T-cell (primary cell): ENCODE data around the gene PKDREJ. TPM values are rescaled to one million over a fixed set of nuclear protein-coding genes. Genes with fewer than 3 reads are reported as not detected.

Source experiments
- ATAC-seq, 4 experiments: fragments of 200-7000 bp in 3 of 4; fragments of 150-1000 bp in 1 of 4; cut with Tn5 transposase; replicated peaks in 1 of 4; 1 replicate in 3 of 4; 2 replicates in 1 of 4; pipeline ENCODE4 v1.10.0; 2021; ENCODE audit warnings: moderate library complexity in 3 of 4, mild to moderate bottlenecking in 2 of 4, moderate number of reproducible peaks in 1 of 4
- CTCF ChIA-PET, 2 donors: fragments of 300-600 bp; sonication (Branson Sonifier 250); formaldehyde crosslinking; loops; one replicate each; lab custom pipeline; 2022; ENCODE audit warnings: antibody characterized with exemption in 2 of 2; lab: Charles Lee
- POLR2A ChIA-PET, 2 donors: fragments of 300-600 bp; sonication (Branson Sonifier 250); formaldehyde crosslinking; loops; one replicate each; lab custom pipeline; 2022; ENCODE audit warnings: antibody characterized with exemption in 2 of 2; lab: Charles Lee
- DNase-seq, 35 experiments: peaks; one replicate each; pipeline versions ENCODE4 v3.0.0 to v3.0.0-alpha.2; 2013 to 2023
- H3K27ac ChIP-seq: one replicate; pipeline ENCODE4 v1.5.1; 2013; ENCODE audit warnings: low read length
- H3K27me3 ChIP-seq, 2 experiments: replicated peaks in 1 of 2; 1 replicate in 1 of 2; 2 replicates in 1 of 2; pipeline versions ENCODE4 v1.6.1 to v1.7.0; 2013; ENCODE audit warnings: low read length in 1 of 2, mixed read lengths in 1 of 2; ENCODE audit not compliant: control insufficient read depth in 2 of 2, insufficient read depth in 2 of 2; ENCODE audit errors: extremely low read depth in 1 of 2
- H3K36me3 ChIP-seq, 2 donors: 1 replicate in 1 of 2; 2 replicates in 1 of 2; pipeline versions ENCODE4 v1.6.1 to v1.7.0; 2013; ENCODE audit warnings: low read length in 1 of 2; ENCODE audit not compliant: control insufficient read depth in 2 of 2, insufficient read depth in 1 of 2; ENCODE audit errors: extremely low read depth in 1 of 2
- H3K4me1 ChIP-seq, 2 experiments: 1 replicate in 1 of 2; 2 replicates in 1 of 2; pipeline versions ENCODE4 v1.6.1 to v1.7.0; 2013; ENCODE audit warnings: low read length in 2 of 2, mixed read lengths in 1 of 2; ENCODE audit not compliant: insufficient read depth in 2 of 2, control insufficient read depth in 1 of 2; ENCODE audit errors: extremely low read depth in 1 of 2
- H3K4me3 ChIP-seq, 2 donors: 1 replicate in 1 of 2; 2 replicates in 1 of 2; pipeline versions ENCODE4 v1.5.1 to v1.7.0; 2013; ENCODE audit warnings: mild to moderate bottlenecking in 2 of 2, low read length in 1 of 2, moderate library complexity in 1 of 2; ENCODE audit not compliant: control insufficient read depth in 1 of 2; ENCODE audit errors: extremely low read depth in 1 of 2
- H3K9me3 ChIP-seq: 2 replicates; pipeline ENCODE4 v1.7.0; 2013
- H3K27ac Mint-ChIP-seq, 2 donors: one replicate each; pipeline ENCODE4 v1.8.0; 2020 to 2021; ENCODE audit warnings: mild to moderate bottlenecking in 2 of 2, mixed read lengths in 2 of 2
- H3K27me3 Mint-ChIP-seq, 2 donors: one replicate each; pipeline ENCODE4 v1.8.0; 2021 to 2022; ENCODE audit warnings: mixed read lengths in 2 of 2
- H3K36me3 Mint-ChIP-seq: one replicate; pipeline ENCODE4 v1.8.0; 2021; ENCODE audit warnings: mixed read lengths
- H3K4me1 Mint-ChIP-seq, 3 donors: one replicate each; pipeline ENCODE4 v1.8.0; 2020 to 2022; ENCODE audit warnings: mixed read lengths in 3 of 3, mild to moderate bottlenecking in 1 of 3
- H3K4me3 Mint-ChIP-seq, 3 donors: one replicate each; pipeline ENCODE4 v1.8.0; 2020 to 2022; ENCODE audit warnings: mild to moderate bottlenecking in 3 of 3, mixed read lengths in 3 of 3, moderate library complexity in 3 of 3
- H3K9me3 Mint-ChIP-seq, 3 donors: one replicate each; pipeline ENCODE4 v1.8.0; 2020 to 2022; ENCODE audit warnings: mixed read lengths in 3 of 3
- WGBS: methylation state at CpG from one replicate; pipeline ENCODE4 v1.1.5; 2013; ENCODE audit warnings: missing lambda C conversion rate; ENCODE audit not compliant: insufficient coverage; 5-methylcytosine and 5-hydroxymethylcytosine counted together
- total RNA-seq, 35 experiments: library from RNA in 6 of 35; stranded (reverse) in 6 of 35; fragments of 120-200 nt in 1 of 35; gene quantifications; one replicate each; pipeline versions ENCODE4 v1.2.1 to v1.2.4 and lab custom pipeline; 2013 to 2026

The PKDREJ gene
- total RNA-seq, 5 donors from 2014 or later (not counting 1 experiment from before 2014, with no cell fraction given), result not detected

- H3K27me3 Mint-ChIP-seq, result no peaks in the 10 kb centered on the region
- POLR2A ChIA-PET, result no interaction called here
Observed at GRCh38 chr22:46244771-46245170, 18.4 kb downstream of the PKDREJ start.

DNA sequence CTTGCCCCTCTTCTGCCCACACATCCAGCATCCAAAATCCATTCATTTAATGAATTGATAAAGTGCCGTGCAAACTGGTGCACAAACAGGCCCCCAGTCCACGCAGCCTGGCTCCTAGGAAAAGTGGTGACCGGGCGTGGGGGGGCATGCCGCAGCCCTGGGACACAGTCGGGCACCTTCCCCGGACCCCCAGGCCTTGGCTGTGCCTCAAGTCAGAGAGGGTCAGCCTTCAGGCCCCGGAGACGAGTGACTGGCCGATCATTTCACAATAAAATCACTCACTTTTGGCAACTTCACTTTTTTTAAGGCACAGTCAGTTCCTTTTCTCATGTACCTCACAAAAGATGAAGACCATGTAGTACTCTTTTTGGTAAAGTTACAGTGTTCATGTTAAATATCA is 21.1 kb downstream of the PKDREJ start:
- no peak overlapping the region for H3K4me3 ChIP-seq
- ChIA-PET CTCF (no interaction called here), POLR2A (no interaction called here)
- Mint-ChIP-seq H3K36me3 (peaks cover 17% of the 10 kb centered on the region), H3K4me1 (peaks cover 22 to 23% (median 23%) of the 10 kb centered on the region in 3 donors), H3K4me3 (no peak overlapping the region), H3K9me3 (no peaks in the 10 kb centered on the region), H3K27ac (no peak overlapping the region), H3K27me3 (no peaks in the 10 kb centered on the region)
- H3K27ac ChIP-seq, result no peak overlapping the region
- 97% methylated on average over 9 of the region's 10 CpGs for WGBS
- H3K36me3 ChIP-seq, result peaks cover 6 to 23% of the 10 kb centered on the region in 2 donors
- no peaks in the 10 kb centered on the region for H3K9me3 ChIP-seq
- DNase-seq (no peak), ATAC-seq (no peak)
- H3K27me3 ChIP-seq, result no peaks in the 10 kb centered on the region
- peaks cover 14 to 22% of the 10 kb centered on the region in 2 experiments for H3K4me1 ChIP-seq

More at GRCh38 chr22:46244771-46245170, 18.4 kb downstream of the PKDREJ start:
- Histone ChIP-seq H3K27me3 (no peaks in the 10 kb centered on the region), H3K36me3 (peaks cover 6 to 26% of the 10 kb centered on the region in 2 donors), H3K4me3 (no peak overlapping the region), H3K9me3 (no peaks in the 10 kb centered on the region), H3K27ac (no peak overlapping the region), H3K4me1 (peaks cover 9 to 29% of the 10 kb centered on the region in 2 experiments)
- H3K9me3 Mint-ChIP-seq, result no peaks in the 10 kb centered on the region
- peaks cover 9% of the 10 kb centered on the region for H3K36me3 Mint-ChIP-seq
- no peak overlapping the region for H3K4me3 Mint-ChIP-seq
- CTCF ChIA-PET, result no interaction called here
- H3K4me1 Mint-ChIP-seq, result peaks cover 22 to 30% (median 24%) of the 10 kb centered on the region in 3 donors
- no peak overlapping the region for H3K27ac Mint-ChIP-seq
- ATAC-seq (no peak), DNase-seq (no peak)
- 97% methylated on average over 9 of the region's 9 CpGs for WGBS

DNA sequence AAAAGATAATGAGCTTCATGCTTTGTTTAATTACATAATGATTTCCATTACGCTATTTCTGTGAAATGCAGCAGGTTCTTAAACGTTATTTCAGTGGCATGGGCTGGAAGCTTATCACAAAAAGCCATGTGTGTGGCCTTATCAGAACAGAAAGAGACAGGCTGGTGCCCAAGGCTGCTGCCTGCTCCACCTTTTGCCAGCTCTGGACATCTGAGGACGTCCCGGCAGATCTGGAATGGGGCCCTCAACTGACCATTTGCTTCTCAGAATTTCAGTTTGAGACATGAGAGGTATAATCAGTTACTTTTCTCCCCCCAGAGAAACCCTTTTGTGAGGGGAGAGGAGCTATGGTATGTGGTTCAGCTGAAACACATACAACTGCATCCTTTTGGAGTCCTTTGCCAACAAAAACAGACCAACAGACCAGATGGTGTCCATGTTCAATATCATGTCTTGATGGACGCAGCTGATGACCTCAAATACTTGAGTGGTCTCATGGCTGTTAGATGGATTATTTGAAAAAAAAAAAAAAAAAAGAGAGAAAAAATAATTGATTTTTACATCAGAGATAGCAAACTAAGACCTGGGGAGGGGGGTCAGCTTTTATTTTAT is 21.6 kb downstream of the PKDREJ start:
- H3K9me3 Mint-ChIP-seq, result no peaks in the 10 kb centered on the region
- WGBS, result 68% methylated on average over 2 of the region's 5 CpGs
- Histone ChIP-seq H3K9me3 (no peaks in the 10 kb centered on the region), H3K27me3 (no peaks in the 10 kb centered on the region), H3K27ac (no peak overlapping the region), H3K36me3 (peaks cover 6 to 22% of the 10 kb centered on the region in 2 donors), H3K4me3 (no peak overlapping the region), H3K4me1 (peaks cover 14 to 22% of the 10 kb centered on the region in 2 experiments)
- no peak overlapping the region for H3K4me3 Mint-ChIP-seq
- H3K27me3 Mint-ChIP-seq, result no peaks in the 10 kb centered on the region
- H3K4me1 Mint-ChIP-seq, result peaks cover 22% of the 10 kb centered on the region in 3 donors
- ATAC-seq, result no peak
- ChIA-PET CTCF (no interaction called here), POLR2A (interaction anchor here in 1 of 2 donors (0.6 kb wide), 1 partner anchor 98 kb away, joined by 6 read pairs; no protein-coding TSS in a partner anchor)
- H3K36me3 Mint-ChIP-seq, result peaks cover 22% of the 10 kb centered on the region
- DNase-seq, result no peak
- no peak overlapping the region for H3K27ac Mint-ChIP-seq

DNA sequence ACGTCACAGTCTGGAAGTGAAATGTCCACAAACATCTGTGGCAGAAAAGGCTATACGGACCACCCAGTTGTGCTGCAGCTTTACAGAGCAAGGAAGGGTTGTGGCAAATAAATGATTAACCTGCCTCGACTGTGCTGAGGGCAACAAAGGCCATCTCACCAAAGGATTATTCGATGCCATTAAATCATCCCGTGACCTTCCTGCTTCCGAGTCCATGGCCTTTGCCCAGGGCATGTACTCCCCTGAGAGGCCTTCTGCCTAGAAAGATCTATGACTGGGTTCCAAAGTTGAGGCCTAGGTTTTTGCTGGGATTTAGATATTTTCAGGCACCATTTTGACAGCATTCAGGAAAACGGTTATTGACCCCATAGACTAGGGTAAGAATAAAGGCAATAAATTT is 22.2 kb downstream of the PKDREJ start:
- no peaks in the 10 kb centered on the region for H3K9me3 ChIP-seq
- H3K4me1 Mint-ChIP-seq, result peaks cover 16 to 22% (median 22%) of the 10 kb centered on the region in 3 donors
- H3K27ac Mint-ChIP-seq, result peak overlapping the region in 1 of 2 donors; percentile 11
- peaks cover 24% of the 10 kb centered on the region for H3K36me3 Mint-ChIP-seq
- H3K4me1 ChIP-seq, result peaks cover 14 to 22% of the 10 kb centered on the region in 2 experiments
- no peaks in the 10 kb centered on the region for H3K27me3 Mint-ChIP-seq
- ATAC-seq (no peak), DNase-seq (no peak)
- H3K4me3 Mint-ChIP-seq, result no peak overlapping the region
- no peaks in the 10 kb centered on the region for H3K27me3 ChIP-seq
- ChIA-PET CTCF (no interaction called here), POLR2A (no interaction called here)
- no peaks in the 10 kb centered on the region for H3K9me3 Mint-ChIP-seq
- H3K36me3 ChIP-seq, result peaks cover 6 to 24% of the 10 kb centered on the region in 2 donors
- H3K4me3 ChIP-seq, result no peak overlapping the region
- no peak overlapping the region for H3K27ac ChIP-seq
- 96% methylated on average over 6 of the region's 7 CpGs for WGBS

- ATAC-seq (no peak), DNase-seq (no peak)
- no peaks in the 10 kb centered on the region for H3K9me3 Mint-ChIP-seq
- H3K27me3 Mint-ChIP-seq, result no peaks in the 10 kb centered on the region
- no peaks in the 10 kb centered on the region for H3K27me3 ChIP-seq
- peaks cover 12 to 22% (median 22%) of the 10 kb centered on the region in 3 donors for H3K4me1 Mint-ChIP-seq
- H3K4me1 ChIP-seq, result peaks cover 14 to 22% of the 10 kb centered on the region in 2 experiments
- 97% methylated on average over 5 of the region's 6 CpGs for WGBS
- ChIA-PET POLR2A (no interaction called here), CTCF (no interaction called here)
- H3K36me3 Mint-ChIP-seq, result peaks cover 26% of the 10 kb centered on the region
- H3K27ac ChIP-seq, result no peak overlapping the region
- H3K4me3 ChIP-seq, result no peak overlapping the region
- H3K27ac Mint-ChIP-seq, result peak overlapping the region; percentile 74 to 92
- peak overlapping the region in 1 of 3 donors; percentile 61 for H3K4me3 Mint-ChIP-seq
- H3K36me3 ChIP-seq, result peaks cover 6 to 23% of the 10 kb centered on the region in 2 donors
- H3K9me3 ChIP-seq, result no peaks in the 10 kb centered on the region
Observed at GRCh38 chr22:46240506-46240905, 22.6 kb downstream of the PKDREJ start.

GRCh38 chr22:46240073-46240472 is 23.1 kb downstream of the PKDREJ start:
- peak overlapping the region; percentile 79 to 92 for H3K27ac Mint-ChIP-seq

More at GRCh38 chr22:46240073-46240472, 23.1 kb downstream of the PKDREJ start:
- ChIA-PET POLR2A (no interaction called here), CTCF (no interaction called here)
- Mint-ChIP-seq H3K9me3 (no peaks in the 10 kb centered on the region), H3K4me3 (peak overlapping the region in 1 of 3 donors; percentile 61), H3K4me1 (peaks cover 12 to 22% (median 22%) of the 10 kb centered on the region in 3 donors), H3K27me3 (no peaks in the 10 kb centered on the region), H3K36me3 (peaks cover 28% of the 10 kb centered on the region)
- no peak for DNase-seq
- Histone ChIP-seq H3K9me3 (no peaks in the 10 kb centered on the region), H3K27me3 (no peaks in the 10 kb centered on the region), H3K4me1 (peaks cover 14 to 22% of the 10 kb centered on the region in 2 experiments), H3K27ac (no peak overlapping the region), H3K4me3 (peak overlapping the region in 1 of 2 donors; percentile 12), H3K36me3 (peaks cover 5 to 26% of the 10 kb centered on the region in 2 donors)
- WGBS, result 80% methylated on average over 2 of the region's 2 CpGs
- ATAC-seq, result peak in 1 of 4 experiments; percentile 15
